Erythroblast (primary cell): Measurements from ENCODE around the gene TRPM7.

Source experiments
- GATA1 ChIP-seq: IDR thresholded peaks from 2 replicates; pipeline ENCODE4 v1.6.1; 2011; ENCODE audit warnings: low read depth, mild to moderate bottlenecking, control low read depth, low read length, moderate library complexity
- POLR2A ChIP-seq: IDR thresholded peaks from 2 replicates; pipeline ENCODE4 v1.6.1; 2011; ENCODE audit warnings: mild to moderate bottlenecking, low read length

- no peak for TF ChIP-seq POLR2A
- no peak for TF ChIP-seq GATA1
Observed at GRCh38 chr15:50685191-50685975, 1.2 kb downstream of the TRPM7 start.
